GM23338 (cell line): ENCODE data around the gene MCAM. TPM values are rescaled to one million over a fixed set of nuclear protein-coding genes. Genes with fewer than 3 reads are reported as not detected.

ENCODE experiments used
- ATAC-seq: fragments of 200-7000 bp; cut with Tn5 transposase; 3 replicates; pipeline ENCODE4 v1.9.1; 2020
- DNase-seq: peaks from one replicate; pipeline ENCODE4 v3.0.0-alpha.2; 2015; ENCODE audit warnings: low spot score
- H2AFZ ChIP-seq: fragments of 200-600 bp; sonication (generic); 2 replicates; pipeline ENCODE4 v1.8.0; 2016; ENCODE audit warnings: antibody characterized with exemption, mild to moderate bottlenecking, moderate library complexity
- H3F3A ChIP-seq: fragments of 200-600 bp; sonication (generic); replicated peaks from 2 replicates; pipeline ENCODE4 v1.8.0; 2017; ENCODE audit warnings: antibody characterized with exemption, mixed run types, low read depth
- H3K27ac ChIP-seq: fragments of 200-600 bp; sonication (generic); 2 replicates; pipeline ENCODE4 v1.6.1; 2016; ENCODE audit warnings: low read depth
- H3K27me3 ChIP-seq: fragments of 200-600 bp; sonication (generic); 2 replicates; pipeline ENCODE4 v1.8.0; 2016; ENCODE audit warnings: mild to moderate bottlenecking, mixed run types, moderate library complexity; ENCODE audit not compliant: insufficient read depth
- H3K36me3 ChIP-seq: fragments of 200-600 bp; sonication (generic); 2 replicates; pipeline ENCODE4 v1.8.0; 2016; ENCODE audit warnings: mild to moderate bottlenecking; ENCODE audit not compliant: insufficient read depth
- H3K4me1 ChIP-seq: fragments of 200-600 bp; sonication (generic); 2 replicates; pipeline ENCODE4 v1.8.0; 2016; ENCODE audit warnings: mild to moderate bottlenecking, moderate library complexity; ENCODE audit not compliant: insufficient read depth
- H3K4me2 ChIP-seq: fragments of 200-600 bp; sonication (generic); 2 replicates; pipeline ENCODE4 v1.7.1; 2017; ENCODE audit warnings: mixed run types
- H3K4me3 ChIP-seq: fragments of 200-600 bp; sonication (generic); 2 replicates; pipeline ENCODE4 v1.6.1; 2016; ENCODE audit warnings: mixed run types
- H3K79me2 ChIP-seq: fragments of 200-600 bp; sonication (generic); replicated peaks from 2 replicates; pipeline ENCODE4 v1.8.0; 2017; ENCODE audit warnings: mild to moderate bottlenecking; ENCODE audit not compliant: insufficient read depth
- H3K9me2 ChIP-seq: fragments of 200-600 bp; sonication (generic); 2 replicates; pipeline ENCODE4 v1.8.0; 2017; ENCODE audit not compliant: insufficient read depth
- H4K20me1 ChIP-seq: fragments of 200-600 bp; sonication (generic); replicated peaks from 2 replicates; pipeline ENCODE4 v1.8.0; 2017; ENCODE audit warnings: mild to moderate bottlenecking; ENCODE audit not compliant: insufficient read depth
- H3K27ac Mint-ChIP-seq: 2 replicates; pipeline ENCODE4 v1.8.0; 2020; ENCODE audit warnings: inconsistent platforms, mild to moderate bottlenecking, moderate library complexity, mixed read lengths
- H3K27me3 Mint-ChIP-seq: 3 replicates; pipeline ENCODE4 v1.8.0; 2022; ENCODE audit warnings: low read depth, mild to moderate bottlenecking, moderate library complexity, mixed read lengths, inconsistent platforms; ENCODE audit not compliant: insufficient read depth, poor library complexity
- H3K36me3 Mint-ChIP-seq: 3 replicates; pipeline ENCODE4 v1.8.0; 2021; ENCODE audit warnings: low read depth, mild to moderate bottlenecking, inconsistent platforms, moderate library complexity, mixed read lengths
- H3K4me1 Mint-ChIP-seq: 3 replicates; pipeline ENCODE4 v1.8.0; 2020; ENCODE audit warnings: mild to moderate bottlenecking, inconsistent platforms, mixed read lengths
- H3K4me3 Mint-ChIP-seq: 3 replicates; pipeline ENCODE4 v1.8.0; 2021; ENCODE audit warnings: moderate library complexity, mild to moderate bottlenecking, inconsistent platforms, mixed read lengths
- H3K9me3 Mint-ChIP-seq: 3 replicates; pipeline ENCODE4 v1.8.0; 2020; ENCODE audit warnings: moderate library complexity, mild to moderate bottlenecking, inconsistent platforms, mixed read lengths
- EZH2 ChIP-seq: fragments of 200-600 bp; sonication (generic); IDR thresholded peaks from one replicate; pipeline ENCODE4 v1.8.0; 2017; ENCODE audit warnings: antibody characterized with exemption, mild to moderate bottlenecking, low read depth; ENCODE audit not compliant: unreplicated experiment
- EZH2phosphoT487 ChIP-seq: fragments of 200-600 bp; sonication (generic); IDR thresholded peaks from one replicate; pipeline ENCODE4 v1.8.1; 2018; ENCODE audit warnings: antibody characterized with exemption; ENCODE audit not compliant: unreplicated experiment
- JUNB ChIP-seq: IDR thresholded peaks from one replicate; pipeline ENCODE4 v1.6.1; 2016; ENCODE audit warnings: antibody characterized with exemption; ENCODE audit not compliant: unreplicated experiment
- NANOG ChIP-seq: IDR thresholded peaks from 2 replicates; pipeline ENCODE4 v1.6.1; 2016; ENCODE audit warnings: antibody characterized with exemption, borderline replicate concordance
- POLR2AphosphoS5 ChIP-seq: IDR thresholded peaks from 2 replicates; pipeline ENCODE4 v1.6.1; 2016; ENCODE audit warnings: antibody characterized with exemption, low read depth
- REST ChIP-seq: IDR thresholded peaks from one replicate; pipeline ENCODE4 v1.6.1; 2018; ENCODE audit warnings: antibody characterized with exemption; ENCODE audit not compliant: unreplicated experiment
- STAT1 ChIP-seq: IDR thresholded peaks from one replicate; pipeline ENCODE4 v1.6.1; 2016; ENCODE audit warnings: antibody characterized with exemption; ENCODE audit not compliant: unreplicated experiment
- ZNF114 ChIP-seq: fragments of 250-450 bp; sonication (Bioruptor Pico); IDR thresholded peaks from 2 replicates; pipeline ENCODE4 v1.5.0; 2020; ENCODE audit warnings: mild to moderate bottlenecking, moderate library complexity
- polyA plus RNA-seq: library from polyadenylated mRNA; unstranded; fragments of >200 nt; fragmentation: Nextera tagmentation; extraction: Ambion mirVana; gene quantifications from 2 replicates; pipeline ENCODE4 v1.2.1, GENCODE V29; 2016
- total RNA-seq: library from RNA; depleted of rRNA; stranded (reverse); fragments of >200 nt; shearing (Covaris generic); gene quantifications from 2 replicates; pipeline ENCODE4 v1.2.3, GENCODE V29; 2014
- TF ChIP-seq, protein P1 (sequence below): fragments of 250-450 bp; sonication (Bioruptor Pico); IDR thresholded peaks from 2 replicates; pipeline ENCODE4 v1.5.0; 2020; ENCODE audit warnings: mild to moderate bottlenecking, moderate library complexity
- TF ChIP-seq, protein P2 (sequence below): IDR thresholded peaks from 2 replicates; pipeline ENCODE4 v1.6.1; 2016; ENCODE audit warnings: antibody characterized with exemption

The MCAM gene
- total and polyA plus RNA-seq, 2 experiments from 2014 or later = 8.9 to 79.5 TPM

- TF ChIP-seq, protein P1, sequence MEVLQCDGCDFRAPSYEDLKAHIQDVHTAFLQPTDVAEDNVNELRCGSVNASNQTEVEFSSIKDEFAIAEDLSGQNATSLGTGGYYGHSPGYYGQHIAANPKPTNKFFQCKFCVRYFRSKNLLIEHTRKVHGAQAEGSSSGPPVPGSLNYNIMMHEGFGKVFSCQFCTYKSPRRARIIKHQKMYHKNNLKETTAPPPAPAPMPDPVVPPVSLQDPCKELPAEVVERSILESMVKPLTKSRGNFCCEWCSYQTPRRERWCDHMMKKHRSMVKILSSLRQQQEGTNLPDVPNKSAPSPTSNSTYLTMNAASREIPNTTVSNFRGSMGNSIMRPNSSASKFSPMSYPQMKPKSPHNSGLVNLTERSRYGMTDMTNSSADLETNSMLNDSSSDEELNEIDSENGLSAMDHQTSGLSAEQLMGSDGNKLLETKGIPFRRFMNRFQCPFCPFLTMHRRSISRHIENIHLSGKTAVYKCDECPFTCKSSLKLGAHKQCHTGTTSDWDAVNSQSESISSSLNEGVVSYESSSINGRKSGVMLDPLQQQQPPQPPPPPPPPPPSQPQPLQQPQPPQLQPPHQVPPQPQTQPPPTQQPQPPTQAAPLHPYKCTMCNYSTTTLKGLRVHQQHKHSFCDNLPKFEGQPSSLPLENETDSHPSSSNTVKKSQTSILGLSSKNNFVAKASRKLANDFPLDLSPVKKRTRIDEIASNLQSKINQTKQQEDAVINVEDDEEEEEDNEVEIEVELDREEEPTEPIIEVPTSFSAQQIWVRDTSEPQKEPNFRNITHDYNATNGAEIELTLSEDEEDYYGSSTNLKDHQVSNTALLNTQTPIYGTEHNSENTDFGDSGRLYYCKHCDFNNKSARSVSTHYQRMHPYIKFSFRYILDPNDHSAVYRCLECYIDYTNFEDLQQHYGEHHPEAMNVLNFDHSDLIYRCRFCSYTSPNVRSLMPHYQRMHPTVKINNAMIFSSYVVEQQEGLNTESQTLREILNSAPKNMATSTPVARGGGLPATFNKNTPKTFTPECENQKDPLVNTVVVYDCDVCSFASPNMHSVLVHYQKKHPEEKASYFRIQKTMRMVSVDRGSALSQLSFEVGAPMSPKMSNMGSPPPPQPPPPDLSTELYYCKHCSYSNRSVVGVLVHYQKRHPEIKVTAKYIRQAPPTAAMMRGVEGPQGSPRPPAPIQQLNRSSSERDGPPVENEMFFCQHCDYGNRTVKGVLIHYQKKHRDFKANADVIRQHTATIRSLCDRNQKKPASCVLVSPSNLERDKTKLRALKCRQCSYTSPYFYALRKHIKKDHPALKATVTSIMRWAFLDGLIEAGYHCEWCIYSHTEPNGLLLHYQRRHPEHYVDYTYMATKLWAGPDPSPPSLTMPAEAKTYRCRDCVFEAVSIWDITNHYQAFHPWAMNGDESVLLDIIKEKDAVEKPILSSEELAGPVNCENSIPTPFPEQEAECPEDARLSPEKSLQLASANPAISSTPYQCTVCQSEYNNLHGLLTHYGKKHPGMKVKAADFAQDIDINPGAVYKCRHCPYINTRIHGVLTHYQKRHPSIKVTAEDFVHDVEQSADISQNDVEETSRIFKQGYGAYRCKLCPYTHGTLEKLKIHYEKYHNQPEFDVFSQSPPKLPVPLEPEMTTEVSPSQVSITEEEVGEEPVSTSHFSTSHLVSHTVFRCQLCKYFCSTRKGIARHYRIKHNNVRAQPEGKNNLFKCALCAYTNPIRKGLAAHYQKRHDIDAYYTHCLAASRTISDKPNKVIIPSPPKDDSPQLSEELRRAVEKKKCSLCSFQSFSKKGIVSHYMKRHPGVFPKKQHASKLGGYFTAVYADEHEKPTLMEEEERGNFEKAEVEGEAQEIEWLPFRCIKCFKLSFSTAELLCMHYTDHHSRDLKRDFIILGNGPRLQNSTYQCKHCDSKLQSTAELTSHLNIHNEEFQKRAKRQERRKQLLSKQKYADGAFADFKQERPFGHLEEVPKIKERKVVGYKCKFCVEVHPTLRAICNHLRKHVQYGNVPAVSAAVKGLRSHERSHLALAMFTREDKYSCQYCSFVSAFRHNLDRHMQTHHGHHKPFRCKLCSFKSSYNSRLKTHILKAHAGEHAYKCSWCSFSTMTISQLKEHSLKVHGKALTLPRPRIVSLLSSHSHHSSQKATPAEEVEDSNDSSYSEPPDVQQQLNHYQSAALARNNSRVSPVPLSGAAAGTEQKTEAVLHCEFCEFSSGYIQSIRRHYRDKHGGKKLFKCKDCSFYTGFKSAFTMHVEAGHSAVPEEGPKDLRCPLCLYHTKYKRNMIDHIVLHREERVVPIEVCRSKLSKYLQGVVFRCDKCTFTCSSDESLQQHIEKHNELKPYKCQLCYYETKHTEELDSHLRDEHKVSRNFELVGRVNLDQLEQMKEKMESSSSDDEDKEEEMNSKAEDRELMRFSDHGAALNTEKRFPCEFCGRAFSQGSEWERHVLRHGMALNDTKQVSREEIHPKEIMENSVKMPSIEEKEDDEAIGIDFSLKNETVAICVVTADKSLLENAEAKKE (CRISPR knock-in tag) = no peak
- TF ChIP-seq ZNF114 (CRISPR knock-in tag) (no peak), EZH2 (no peak), JUNB (no peak), POLR2AphosphoS5 (no peak)
- TF ChIP-seq, protein P2, sequence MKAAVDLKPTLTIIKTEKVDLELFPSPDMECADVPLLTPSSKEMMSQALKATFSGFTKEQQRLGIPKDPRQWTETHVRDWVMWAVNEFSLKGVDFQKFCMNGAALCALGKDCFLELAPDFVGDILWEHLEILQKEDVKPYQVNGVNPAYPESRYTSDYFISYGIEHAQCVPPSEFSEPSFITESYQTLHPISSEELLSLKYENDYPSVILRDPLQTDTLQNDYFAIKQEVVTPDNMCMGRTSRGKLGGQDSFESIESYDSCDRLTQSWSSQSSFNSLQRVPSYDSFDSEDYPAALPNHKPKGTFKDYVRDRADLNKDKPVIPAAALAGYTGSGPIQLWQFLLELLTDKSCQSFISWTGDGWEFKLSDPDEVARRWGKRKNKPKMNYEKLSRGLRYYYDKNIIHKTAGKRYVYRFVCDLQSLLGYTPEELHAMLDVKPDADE = no peak
Observed at GRCh38 chr11:119332111-119332765, 15.3 kb upstream of the MCAM start (continued).

GRCh38 chr11:119330237-119330636 is 13.3 kb upstream of the MCAM start:
- Histone ChIP-seq H3K36me3 (no peaks in the 10 kb centered on the region), H3K4me1 (peaks cover 10% of the 10 kb centered on the region; the same call in 1 of the 2 replicates), H3F3A (0 out of 2 replicates have a peak, but pooled peaks cover 9% of the 10 kb centered on the region), H3K79me2 (peaks cover 7% of the 10 kb centered on the region), H3K9me2 (no peaks in the 10 kb centered on the region), H4K20me1 (no peaks in the 10 kb centered on the region), H3K27ac (no peak overlapping the region), H3K27me3 (no peaks in the 10 kb centered on the region), H2AFZ (peak overlapping the region; percentile 87; the same call in 1 of the 2 replicates), H3K4me3 (no peak overlapping the region), H3K4me2 (no peak overlapping the region)
- Mint-ChIP-seq H3K9me3 (no peaks in the 10 kb centered on the region; the same call in 2 of the 3 replicates), H3K4me1 (peaks cover 11% of the 10 kb centered on the region; the same call in 2 of the 3 replicates), H3K4me3 (no peak overlapping the region), H3K27ac (no peak overlapping the region), H3K36me3 (no peaks in the 10 kb centered on the region), H3K27me3 (peaks cover 16% of the 10 kb centered on the region)
- DNase-seq (no peak), ATAC-seq (no peak)
- TF ChIP-seq EZH2 (no peak), REST (no peak), NANOG (no peak), EZH2phosphoT487 (no peak), ZNF114 (CRISPR knock-in tag) (no peak), STAT1 (no peak)
